Measurements from ENCODE around the gene ZNF837.
A peak's percentile ranks its signal among the peaks of the same experiment; 100 is the strongest.

ZNF837 gene

DNA sequence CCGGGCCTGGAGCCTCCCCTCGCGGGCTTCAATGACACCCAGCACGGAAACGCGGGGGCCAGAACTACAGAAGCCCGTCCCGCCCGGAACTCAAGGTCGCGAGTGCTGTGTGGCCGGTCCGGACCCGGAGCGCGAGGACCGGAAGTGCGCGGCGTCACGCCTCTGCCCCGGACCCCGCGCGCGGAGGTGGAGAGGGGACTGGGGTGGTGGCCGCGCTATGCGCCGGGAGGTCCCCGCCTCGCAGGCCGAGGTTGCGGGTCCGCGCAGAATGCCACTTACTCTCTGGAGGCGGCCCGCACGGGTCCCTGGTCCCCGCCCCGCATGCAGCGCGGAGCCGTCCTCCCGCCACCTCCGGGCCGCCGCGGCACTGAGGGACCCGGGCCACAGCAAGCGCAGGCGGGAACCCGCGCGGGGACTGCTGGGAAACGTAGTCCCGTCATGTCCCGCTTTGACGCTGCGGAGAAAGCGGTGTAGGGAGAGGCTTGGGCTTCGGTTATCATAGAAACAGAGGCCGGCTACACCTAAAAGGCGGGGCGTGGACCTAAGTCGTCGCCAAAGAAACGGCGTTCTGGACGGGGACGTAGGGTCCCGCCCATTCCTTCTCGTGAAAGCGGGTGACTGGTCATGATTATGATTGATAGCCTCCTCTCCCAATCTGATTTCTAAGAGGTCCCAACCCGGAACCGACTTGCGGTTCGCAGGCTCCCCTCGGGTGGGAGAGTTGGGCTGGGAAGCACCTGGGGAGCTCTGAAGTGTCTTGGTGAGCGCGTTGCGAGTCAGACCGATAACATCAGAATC, at the start of gene ZNF837:
ZNF837 (minus strand) TSS at position 369 of the 798 bp plus-strand sequence. CDS start 11,698 bp downstream, outside the sequence.
- peak; percentile 100 for DNase-seq (ENCODE audit: extremely low read depth, low read depth)
- peak within 1 kb of the TSS; percentile 63 for H3K4me3 ChIP-seq (replicated peaks; ENCODE audit: low read depth, low read length)
- TF ChIP-seq, protein P1, sequence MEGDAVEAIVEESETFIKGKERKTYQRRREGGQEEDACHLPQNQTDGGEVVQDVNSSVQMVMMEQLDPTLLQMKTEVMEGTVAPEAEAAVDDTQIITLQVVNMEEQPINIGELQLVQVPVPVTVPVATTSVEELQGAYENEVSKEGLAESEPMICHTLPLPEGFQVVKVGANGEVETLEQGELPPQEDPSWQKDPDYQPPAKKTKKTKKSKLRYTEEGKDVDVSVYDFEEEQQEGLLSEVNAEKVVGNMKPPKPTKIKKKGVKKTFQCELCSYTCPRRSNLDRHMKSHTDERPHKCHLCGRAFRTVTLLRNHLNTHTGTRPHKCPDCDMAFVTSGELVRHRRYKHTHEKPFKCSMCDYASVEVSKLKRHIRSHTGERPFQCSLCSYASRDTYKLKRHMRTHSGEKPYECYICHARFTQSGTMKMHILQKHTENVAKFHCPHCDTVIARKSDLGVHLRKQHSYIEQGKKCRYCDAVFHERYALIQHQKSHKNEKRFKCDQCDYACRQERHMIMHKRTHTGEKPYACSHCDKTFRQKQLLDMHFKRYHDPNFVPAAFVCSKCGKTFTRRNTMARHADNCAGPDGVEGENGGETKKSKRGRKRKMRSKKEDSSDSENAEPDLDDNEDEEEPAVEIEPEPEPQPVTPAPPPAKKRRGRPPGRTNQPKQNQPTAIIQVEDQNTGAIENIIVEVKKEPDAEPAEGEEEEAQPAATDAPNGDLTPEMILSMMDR (IDR thresholded peaks at IDR 0.05; ENCODE audit: low read depth, low read length, missing control alignments) = no peak

- no peak overlapping the region for H3K4me3 ChIP-seq (replicated peaks; ENCODE audit: low read depth, low read length)
- no peak for DNase-seq (ENCODE audit: extremely low read depth, low read depth)
- TF ChIP-seq, protein P1 (IDR thresholded peaks at IDR 0.05; ENCODE audit: low read depth, low read length, missing control alignments) = no peak
Observed at GRCh38 chr19:58429745-58430144, 48.9 kb upstream of the ZNF837 start.

- no peak for DNase-seq (ENCODE audit: extremely low read depth, low read depth)
- H3K4me3 ChIP-seq (replicated peaks; ENCODE audit: low read depth, low read length) = no peak overlapping the region
- TF ChIP-seq, protein P1 (IDR thresholded peaks at IDR 0.05; ENCODE audit: low read depth, low read length, missing control alignments) = no peak
Observed at GRCh38 chr19:58428617-58429016, 47.8 kb upstream of the ZNF837 start.

GRCh38 chr19:58417071-58417470, 36.2 kb upstream of the ZNF837 start:
- H3K4me3 ChIP-seq (replicated peaks; ENCODE audit: low read depth, low read length) = no peak overlapping the region
- DNase-seq (ENCODE audit: extremely low read depth, low read depth) = no peak
- TF ChIP-seq, protein P1 (IDR thresholded peaks at IDR 0.05; ENCODE audit: low read depth, low read length, missing control alignments) = no peak

- H3K4me3 ChIP-seq (replicated peaks; ENCODE audit: low read depth, low read length) = no peak overlapping the region
- DNase-seq (ENCODE audit: extremely low read depth, low read depth) = no peak
- TF ChIP-seq, protein P1 (IDR thresholded peaks at IDR 0.05; ENCODE audit: low read depth, low read length, missing control alignments) = no peak
Observed at GRCh38 chr19:58416604-58417003, 35.8 kb upstream of the ZNF837 start.

DNA sequence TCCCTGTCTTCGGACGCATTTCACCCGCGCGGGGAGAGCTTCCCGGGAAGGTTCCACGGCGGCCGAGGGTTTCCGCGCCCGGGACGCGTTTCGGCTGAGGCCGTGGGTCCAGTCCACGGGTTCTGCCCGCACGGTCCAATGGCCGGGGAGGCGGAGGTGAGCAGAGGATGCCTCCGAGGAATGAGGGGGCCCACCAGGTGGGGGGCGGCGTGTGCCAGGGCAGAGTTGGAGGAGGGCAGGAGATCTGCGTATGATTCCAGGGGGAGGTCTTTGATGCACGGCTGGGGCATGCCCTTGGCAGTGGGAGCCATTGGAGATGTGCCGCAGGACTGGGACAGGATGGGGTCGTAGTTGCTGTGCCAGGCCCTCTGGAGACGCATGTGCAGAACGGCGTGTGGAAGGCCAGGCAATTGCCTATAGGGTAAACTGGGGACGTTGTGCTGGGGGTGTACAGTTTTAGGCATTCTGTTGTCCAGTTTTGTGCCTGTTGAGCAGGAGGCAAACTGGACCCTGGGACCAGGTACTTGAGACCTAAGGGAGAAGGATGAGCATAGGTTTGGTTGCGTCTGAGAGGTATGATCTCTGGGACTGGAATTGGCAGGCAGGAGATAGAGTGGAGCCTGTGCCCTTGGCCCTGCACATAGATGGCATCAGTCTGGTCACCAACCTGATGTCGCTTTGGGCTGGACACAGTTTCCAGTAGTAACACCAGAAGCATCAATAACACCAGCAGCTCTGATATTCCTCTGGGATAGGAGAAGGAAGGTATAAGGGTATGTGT, 28.4 kb upstream of the ZNF837 start:
- peak overlapping the region; percentile 91 for H3K4me3 ChIP-seq (replicated peaks; ENCODE audit: low read depth, low read length)
- TF ChIP-seq, protein P1 (IDR thresholded peaks at IDR 0.05; ENCODE audit: low read depth, low read length, missing control alignments) = no peak
- no peak for DNase-seq (ENCODE audit: extremely low read depth, low read depth)
